Keratinocyte (primary cell): ENCODE data around the gene CLEC9A.

ENCODE experiments used
- EZH2 ChIP-seq: IDR thresholded peaks from one replicate; pipeline ENCODE4 v1.6.1; 2012; ENCODE audit warnings: inconsistent platforms, mild to moderate bottlenecking, low read length, moderate library complexity
- TF ChIP-seq, protein P1 (sequence below), 3 experiments: IDR thresholded peaks in 1 of 3; conservative IDR thresholded peaks in 1 of 3; optimal IDR thresholded peaks in 1 of 3; 2 replicates in 2 of 3; 3 replicates in 1 of 3; pipeline versions ENCODE3 to v1.5.1; 2011; ENCODE audit warnings: low read length in 3 of 3, mild to moderate bottlenecking in 3 of 3, moderate library complexity in 2 of 3, control low read depth in 1 of 3, inconsistent platforms in 1 of 3; ENCODE audit not compliant: insufficient read depth in 2 of 3; ENCODE audit errors: extremely low read depth in 1 of 3

DNA sequence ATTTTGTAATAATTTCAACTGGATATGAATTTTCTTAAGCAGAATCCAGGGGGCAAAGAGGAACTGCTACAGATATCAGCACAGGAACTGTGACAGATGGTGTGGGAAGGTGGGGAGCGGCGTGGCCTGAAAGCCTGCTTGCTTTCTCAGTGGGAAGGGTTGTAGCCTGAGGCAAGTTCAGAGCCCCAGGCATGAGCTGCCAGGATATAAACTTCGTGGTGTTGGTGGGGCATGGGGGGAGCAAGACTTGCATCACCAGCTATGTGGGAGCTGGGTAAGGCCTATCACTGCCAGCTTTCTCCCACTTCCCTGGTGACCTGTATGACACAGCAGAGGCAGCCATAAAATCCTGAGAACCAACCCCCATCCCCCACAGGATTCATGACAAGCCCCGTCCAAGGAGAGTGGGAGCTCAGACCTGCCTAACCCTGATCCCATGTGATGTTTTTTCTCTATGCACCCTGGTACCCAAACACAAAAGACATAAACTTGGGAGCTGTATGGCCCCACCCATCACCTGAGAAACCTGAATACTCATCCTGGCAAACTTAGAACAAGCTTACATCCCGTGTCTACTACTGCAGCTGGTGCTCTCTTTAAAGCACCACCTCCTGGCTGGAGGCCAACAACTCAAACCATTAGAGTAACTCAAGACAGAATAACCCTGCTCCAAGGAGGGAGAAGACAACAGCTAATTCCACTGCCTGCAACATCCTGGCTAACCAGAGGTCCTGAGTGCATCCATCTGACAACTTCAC, 51.8 kb downstream of the CLEC9A start:
- TF ChIP-seq, protein P1, sequence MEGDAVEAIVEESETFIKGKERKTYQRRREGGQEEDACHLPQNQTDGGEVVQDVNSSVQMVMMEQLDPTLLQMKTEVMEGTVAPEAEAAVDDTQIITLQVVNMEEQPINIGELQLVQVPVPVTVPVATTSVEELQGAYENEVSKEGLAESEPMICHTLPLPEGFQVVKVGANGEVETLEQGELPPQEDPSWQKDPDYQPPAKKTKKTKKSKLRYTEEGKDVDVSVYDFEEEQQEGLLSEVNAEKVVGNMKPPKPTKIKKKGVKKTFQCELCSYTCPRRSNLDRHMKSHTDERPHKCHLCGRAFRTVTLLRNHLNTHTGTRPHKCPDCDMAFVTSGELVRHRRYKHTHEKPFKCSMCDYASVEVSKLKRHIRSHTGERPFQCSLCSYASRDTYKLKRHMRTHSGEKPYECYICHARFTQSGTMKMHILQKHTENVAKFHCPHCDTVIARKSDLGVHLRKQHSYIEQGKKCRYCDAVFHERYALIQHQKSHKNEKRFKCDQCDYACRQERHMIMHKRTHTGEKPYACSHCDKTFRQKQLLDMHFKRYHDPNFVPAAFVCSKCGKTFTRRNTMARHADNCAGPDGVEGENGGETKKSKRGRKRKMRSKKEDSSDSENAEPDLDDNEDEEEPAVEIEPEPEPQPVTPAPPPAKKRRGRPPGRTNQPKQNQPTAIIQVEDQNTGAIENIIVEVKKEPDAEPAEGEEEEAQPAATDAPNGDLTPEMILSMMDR (optimal IDR thresholded peaks at IDR 0.05 in 1 of 3, IDR thresholded peaks at IDR 0.05 in 1 of 3, conservative IDR thresholded peaks at IDR 0.05 in 1 of 3; ENCODE audit: extremely low read depth in 1 of 3, insufficient read depth in 2 of 3, low read length in 3 of 3), result no peak
- TF ChIP-seq EZH2, result no peak
